ENCODE measurements around the gene ANAPC2. TPM values are rescaled to one million over a fixed set of nuclear protein-coding genes. Genes with fewer than 3 reads are reported as not detected.

The ANAPC2 gene
- total and polyA plus RNA-seq, 5 donors from 2014 or later = 7.5 to 127 (median 8.0) TPM

GRCh38 chr9:137147091-137147792 lies 41.1 kb downstream of the ANAPC2 start:
- Histone ChIP-seq H3K36me3 (ENCODE audit: control insufficient read depth, insufficient read depth, low read length) (no peaks in the 10 kb centered on the region), H3K4me3 (ENCODE audit: low read depth, low read length) (no peak overlapping the region), H3K27ac (ENCODE audit: insufficient read depth, low read length, poor library complexity, severe bottlenecking) (no peak overlapping the region), H3K9me3 (ENCODE audit: control insufficient read depth in 2 of 2, low read length in 2 of 2) (no peaks in the 10 kb centered on the region), H3K27me3 (ENCODE audit: control insufficient read depth, insufficient read depth, low read length) (peaks cover under 1% of the 10 kb centered on the region), H3K4me1 (ENCODE audit: control insufficient read depth, insufficient read depth, low read length, poor library complexity, severe bottlenecking) (no peaks in the 10 kb centered on the region)
- no peak for DNase-seq
- peaks cover 0 to 6% (median 0%) of the 10 kb centered on the region in 4 donors for H3K4me1 Mint-ChIP-seq
- H3K4me3 Mint-ChIP-seq = no peak overlapping the region
- ATAC-seq (ENCODE audit: low read depth in 2 of 2) = no peak
- no peaks in the 10 kb centered on the region for H3K9me3 Mint-ChIP-seq
- peak overlapping the region in 1 of 3 donors; percentile 56 for H3K27ac Mint-ChIP-seq
- H3K27me3 Mint-ChIP-seq = peaks cover 9% of the 10 kb centered on the region
- no peaks in the 10 kb centered on the region for H3K36me3 Mint-ChIP-seq

GRCh38 chr9:137146527-137146918 lies 41.8 kb downstream of the ANAPC2 start:
- no peak for DNase-seq
- no peak for ATAC-seq (ENCODE audit: low read depth in 2 of 2)
- peaks cover 17% of the 10 kb centered on the region for H3K27me3 Mint-ChIP-seq
- Histone ChIP-seq H3K36me3 (ENCODE audit: control insufficient read depth, insufficient read depth, low read length) (no peaks in the 10 kb centered on the region), H3K4me3 (ENCODE audit: low read depth, low read length) (no peak overlapping the region), H3K27me3 (ENCODE audit: control insufficient read depth, insufficient read depth, low read length) (peaks cover 6% of the 10 kb centered on the region), H3K9me3 (ENCODE audit: control insufficient read depth in 2 of 2, low read length in 2 of 2) (no peaks in the 10 kb centered on the region), H3K27ac (ENCODE audit: insufficient read depth, low read length, poor library complexity, severe bottlenecking) (no peak overlapping the region), H3K4me1 (ENCODE audit: control insufficient read depth, insufficient read depth, low read length, poor library complexity, severe bottlenecking) (no peaks in the 10 kb centered on the region)
- no peak overlapping the region for H3K4me3 Mint-ChIP-seq
- no peak overlapping the region for H3K27ac Mint-ChIP-seq
- no peaks in the 10 kb centered on the region for H3K36me3 Mint-ChIP-seq
- peaks cover 0 to 6% (median 0%) of the 10 kb centered on the region in 4 donors for H3K4me1 Mint-ChIP-seq
- no peaks in the 10 kb centered on the region for H3K9me3 Mint-ChIP-seq

GRCh38 chr9:137145731-137146526 lies 42.4 kb downstream of the ANAPC2 start:
- Histone ChIP-seq H3K27me3 (ENCODE audit: control insufficient read depth, insufficient read depth, low read length) (peaks cover 6% of the 10 kb centered on the region), H3K4me3 (ENCODE audit: low read depth, low read length) (no peak overlapping the region), H3K27ac (ENCODE audit: insufficient read depth, low read length, poor library complexity, severe bottlenecking) (no peak overlapping the region), H3K4me1 (ENCODE audit: control insufficient read depth, insufficient read depth, low read length, poor library complexity, severe bottlenecking) (no peaks in the 10 kb centered on the region), H3K9me3 (ENCODE audit: control insufficient read depth in 2 of 2, low read length in 2 of 2) (no peaks in the 10 kb centered on the region), H3K36me3 (ENCODE audit: control insufficient read depth, insufficient read depth, low read length) (no peaks in the 10 kb centered on the region)
- no peaks in the 10 kb centered on the region for H3K36me3 Mint-ChIP-seq
- H3K9me3 Mint-ChIP-seq = no peaks in the 10 kb centered on the region
- H3K4me3 Mint-ChIP-seq = peak overlapping the region in 1 of 4 donors; percentile 43
- DNase-seq = no peak
- no peak for ATAC-seq (ENCODE audit: low read depth in 2 of 2)
- peaks cover 0 to 2% (median 0%) of the 10 kb centered on the region in 4 donors for H3K4me1 Mint-ChIP-seq
- peaks cover 21% of the 10 kb centered on the region for H3K27me3 Mint-ChIP-seq
- no peak overlapping the region for H3K27ac Mint-ChIP-seq

GRCh38 chr9:137143459-137143858 lies 44.9 kb downstream of the ANAPC2 start:
- Mint-ChIP-seq H3K4me3 (no peak overlapping the region), H3K27ac (no peak overlapping the region), H3K9me3 (peaks cover 0 to 3% (median 0%) of the 10 kb centered on the region in 7 donors), H3K27me3 (peaks cover 39% of the 10 kb centered on the region), H3K36me3 (no peaks in the 10 kb centered on the region), H3K4me1 (peaks cover 0 to 4% (median 0%) of the 10 kb centered on the region in 4 donors)
- H3K27ac ChIP-seq (ENCODE audit: insufficient read depth, low read length, poor library complexity, severe bottlenecking) = no peak overlapping the region
- H3K9me3 ChIP-seq (ENCODE audit: control insufficient read depth in 2 of 2, low read length in 2 of 2) = no peaks in the 10 kb centered on the region
- H3K4me3 ChIP-seq (ENCODE audit: low read depth, low read length) = no peak overlapping the region
- no peak for DNase-seq
- no peak for ATAC-seq (ENCODE audit: low read depth in 2 of 2)
- peaks cover 10% of the 10 kb centered on the region for H3K27me3 ChIP-seq (ENCODE audit: control insufficient read depth, insufficient read depth, low read length)
- no peaks in the 10 kb centered on the region for H3K4me1 ChIP-seq (ENCODE audit: control insufficient read depth, insufficient read depth, low read length, poor library complexity, severe bottlenecking)
- H3K36me3 ChIP-seq (ENCODE audit: control insufficient read depth, insufficient read depth, low read length) = no peaks in the 10 kb centered on the region

GRCh38 chr9:137141976-137142936 lies 46.1 kb downstream of the ANAPC2 start:
- Mint-ChIP-seq H3K27me3 (peaks cover 51% of the 10 kb centered on the region), H3K4me3 (no peak overlapping the region), H3K27ac (no peak overlapping the region)

GRCh38 chr9:137141050-137141810 lies 47.1 kb downstream of the ANAPC2 start:
- Mint-ChIP-seq H3K4me3 (no peak overlapping the region), H3K27ac (no peak overlapping the region), H3K4me1 (peaks cover 0 to 6% (median 2%) of the 10 kb centered on the region in 4 donors), H3K27me3 (peaks cover 59% of the 10 kb centered on the region), H3K9me3 (peaks cover 0 to 3% (median 0%) of the 10 kb centered on the region in 7 donors), H3K36me3 (no peaks in the 10 kb centered on the region)
- ATAC-seq (ENCODE audit: low read depth in 2 of 2) (no peak), DNase-seq (no peak)
- H3K27ac ChIP-seq (ENCODE audit: insufficient read depth, low read length, poor library complexity, severe bottlenecking) = no peak overlapping the region
- H3K9me3 ChIP-seq (ENCODE audit: control insufficient read depth in 2 of 2, low read length in 2 of 2) = no peaks in the 10 kb centered on the region
- no peaks in the 10 kb centered on the region for H3K4me1 ChIP-seq (ENCODE audit: control insufficient read depth, insufficient read depth, low read length, poor library complexity, severe bottlenecking)
- H3K36me3 ChIP-seq (ENCODE audit: control insufficient read depth, insufficient read depth, low read length) = no peaks in the 10 kb centered on the region
- H3K4me3 ChIP-seq (ENCODE audit: low read depth, low read length) = no peak overlapping the region
- H3K27me3 ChIP-seq (ENCODE audit: control insufficient read depth, insufficient read depth, low read length) = peaks cover 16% of the 10 kb centered on the region

More at GRCh38 chr9:137141976-137142936, 46.1 kb downstream of the ANAPC2 start:
- peaks cover 16% of the 10 kb centered on the region for H3K27me3 ChIP-seq (ENCODE audit: control insufficient read depth, insufficient read depth, low read length)
- ATAC-seq (ENCODE audit: low read depth in 2 of 2) (no peak), DNase-seq (no peak)
- H3K27ac ChIP-seq (ENCODE audit: insufficient read depth, low read length, poor library complexity, severe bottlenecking) = no peak overlapping the region
- no peaks in the 10 kb centered on the region for H3K36me3 Mint-ChIP-seq
- no peak overlapping the region for H3K4me3 ChIP-seq (ENCODE audit: low read depth, low read length)
- no peaks in the 10 kb centered on the region for H3K36me3 ChIP-seq (ENCODE audit: control insufficient read depth, insufficient read depth, low read length)
- peaks cover 0 to 6% (median 2%) of the 10 kb centered on the region in 4 donors for H3K4me1 Mint-ChIP-seq
- peaks cover 0 to 3% (median 0%) of the 10 kb centered on the region in 7 donors for H3K9me3 Mint-ChIP-seq
- no peaks in the 10 kb centered on the region for H3K9me3 ChIP-seq (ENCODE audit: control insufficient read depth in 2 of 2, low read length in 2 of 2)
- H3K4me1 ChIP-seq (ENCODE audit: control insufficient read depth, insufficient read depth, low read length, poor library complexity, severe bottlenecking) = no peaks in the 10 kb centered on the region
